ENCODE results near the gene SLC17A4. TPM values are rescaled to one million over a fixed set of nuclear protein-coding genes. Genes with fewer than 3 reads are reported as not detected.
A peak's percentile ranks its signal among the peaks of the same experiment; 100 is the strongest.

The SLC17A4 gene
- total and polyA plus RNA-seq, 2 experiments from 2014 or later: 6.3 to 9.6 TPM

DNA sequence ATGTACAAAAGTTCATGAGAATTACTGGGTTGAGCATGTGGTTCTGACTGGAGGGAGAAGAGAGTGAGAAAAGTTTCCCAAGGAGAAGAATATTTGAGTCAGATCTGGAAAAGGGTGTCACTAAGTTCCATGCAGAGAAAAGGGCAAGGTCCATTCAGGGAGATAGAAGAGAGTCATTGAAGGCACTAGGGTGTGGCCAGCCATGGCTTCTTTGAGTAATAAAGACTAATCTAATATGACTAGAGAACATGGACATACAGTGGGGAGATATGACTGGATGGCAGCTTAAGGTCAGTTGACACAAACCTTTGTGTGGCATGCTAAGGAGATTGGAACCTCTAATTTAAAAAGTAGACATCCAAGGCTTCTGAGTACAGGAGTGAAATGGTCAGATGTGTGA is 10.7 kb upstream of the SLC17A4 start:
- no peaks in the 10 kb centered on the region for H3K79me2 ChIP-seq
- TF ChIP-seq EZH2 (IDR thresholded peaks at IDR 0.05; ENCODE audit: borderline replicate concordance): no peak
- TF ChIP-seq, protein P1, sequence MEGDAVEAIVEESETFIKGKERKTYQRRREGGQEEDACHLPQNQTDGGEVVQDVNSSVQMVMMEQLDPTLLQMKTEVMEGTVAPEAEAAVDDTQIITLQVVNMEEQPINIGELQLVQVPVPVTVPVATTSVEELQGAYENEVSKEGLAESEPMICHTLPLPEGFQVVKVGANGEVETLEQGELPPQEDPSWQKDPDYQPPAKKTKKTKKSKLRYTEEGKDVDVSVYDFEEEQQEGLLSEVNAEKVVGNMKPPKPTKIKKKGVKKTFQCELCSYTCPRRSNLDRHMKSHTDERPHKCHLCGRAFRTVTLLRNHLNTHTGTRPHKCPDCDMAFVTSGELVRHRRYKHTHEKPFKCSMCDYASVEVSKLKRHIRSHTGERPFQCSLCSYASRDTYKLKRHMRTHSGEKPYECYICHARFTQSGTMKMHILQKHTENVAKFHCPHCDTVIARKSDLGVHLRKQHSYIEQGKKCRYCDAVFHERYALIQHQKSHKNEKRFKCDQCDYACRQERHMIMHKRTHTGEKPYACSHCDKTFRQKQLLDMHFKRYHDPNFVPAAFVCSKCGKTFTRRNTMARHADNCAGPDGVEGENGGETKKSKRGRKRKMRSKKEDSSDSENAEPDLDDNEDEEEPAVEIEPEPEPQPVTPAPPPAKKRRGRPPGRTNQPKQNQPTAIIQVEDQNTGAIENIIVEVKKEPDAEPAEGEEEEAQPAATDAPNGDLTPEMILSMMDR (IDR thresholded peaks at IDR 0.05; ENCODE audit: poor library complexity): no peak
- TF ChIP-seq EZH2phosphoT487 (IDR thresholded peaks at IDR 0.05; ENCODE audit: low read depth, severe bottlenecking, unreplicated experiment): no peak

DNA sequence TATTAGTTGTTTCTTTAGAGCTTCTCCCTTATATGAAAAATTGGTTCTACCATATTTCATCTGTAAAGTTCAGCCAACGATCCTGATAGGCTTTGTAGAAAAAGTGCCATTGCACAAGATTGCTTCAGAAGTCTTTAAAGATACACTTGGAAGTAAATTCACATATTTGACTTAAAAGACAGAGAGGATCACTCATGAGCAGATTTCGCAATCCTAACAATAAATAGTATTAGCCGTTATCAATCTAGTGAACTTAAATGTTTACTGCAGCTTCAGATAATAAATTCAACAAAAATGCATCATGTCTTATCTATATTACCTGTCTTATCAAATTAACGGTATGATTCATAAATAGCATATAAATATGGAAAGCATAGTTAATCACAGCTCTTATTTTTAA is 8.7 kb upstream of the SLC17A4 start:
- Histone ChIP-seq H3K27ac (peak overlapping the region; percentile 47), H3K4me3 (no peak overlapping the region), H3K4me1 (ENCODE audit: insufficient read depth) (peaks cover 20% of the 10 kb centered on the region), H3K9me3 (ENCODE audit: low read depth) (no peaks in the 10 kb centered on the region), H3K4me2 (no peak overlapping the region), H3K36me3 (replicated peaks; ENCODE audit: insufficient read depth, low read depth) (no peaks in the 10 kb centered on the region), H2AFZ (no peak overlapping the region), H3K9me2 (replicated peaks; ENCODE audit: insufficient read depth) (no peaks in the 10 kb centered on the region), H4K20me1 (ENCODE audit: insufficient read depth, poor library complexity, severe bottlenecking) (no peaks in the 10 kb centered on the region), H3K79me2 (no peaks in the 10 kb centered on the region), H3K27me3 (no peaks in the 10 kb centered on the region)
- DNase-seq (ENCODE audit: low spot score): no peak
- TF ChIP-seq, protein P1 (IDR thresholded peaks at IDR 0.05; ENCODE audit: poor library complexity): no peak
- no peak for TF ChIP-seq EZH2phosphoT487 (IDR thresholded peaks at IDR 0.05; ENCODE audit: low read depth, severe bottlenecking, unreplicated experiment)
- no peak for TF ChIP-seq EZH2 (IDR thresholded peaks at IDR 0.05; ENCODE audit: borderline replicate concordance)
- WGBS (ENCODE audit: low lambda C conversion rate, missing lambda C conversion rate): 58% methylated on average over 4 of the region's 4 CpGs

More for the DNA sequence above, 10.7 kb upstream of the SLC17A4 start:
- DNase-seq (ENCODE audit: low spot score): peak; percentile 59
- no peak overlapping the region for H3K4me3 ChIP-seq
- H3K4me1 ChIP-seq (ENCODE audit: insufficient read depth): peaks cover 20% of the 10 kb centered on the region
- H3K27ac ChIP-seq: peak overlapping the region; percentile 83
- H3K9me3 ChIP-seq (ENCODE audit: low read depth): no peaks in the 10 kb centered on the region
- no peaks in the 10 kb centered on the region for H3K27me3 ChIP-seq
- H3K36me3 ChIP-seq (replicated peaks; ENCODE audit: insufficient read depth, low read depth): no peaks in the 10 kb centered on the region
- no peaks in the 10 kb centered on the region for H3K9me2 ChIP-seq (replicated peaks; ENCODE audit: insufficient read depth)
- no peak overlapping the region for H2AFZ ChIP-seq
- no peaks in the 10 kb centered on the region for H4K20me1 ChIP-seq (ENCODE audit: insufficient read depth, poor library complexity, severe bottlenecking)
- H3K4me2 ChIP-seq: no peak overlapping the region

DNA sequence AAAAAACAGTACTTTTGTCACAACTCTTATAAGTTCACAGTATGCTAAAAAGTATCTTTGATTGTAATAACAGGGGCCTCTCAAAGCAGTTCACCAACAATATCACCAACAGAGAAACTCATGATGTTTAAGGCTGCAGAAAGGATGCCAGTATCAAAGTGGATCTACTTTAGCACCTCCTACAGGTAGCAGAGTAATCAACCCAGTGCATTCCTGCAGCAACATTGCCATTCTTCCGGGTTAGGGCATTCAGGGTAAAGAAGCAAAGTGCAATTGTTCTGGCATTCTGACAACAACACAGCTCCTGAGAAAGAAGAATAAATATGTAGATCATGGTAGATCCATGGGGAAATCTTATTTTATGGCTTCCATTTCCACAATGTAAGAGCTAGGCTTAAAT is 7.6 kb upstream of the SLC17A4 start:
- Histone ChIP-seq H3K79me2 (no peaks in the 10 kb centered on the region), H2AFZ (no peak overlapping the region), H3K9me3 (ENCODE audit: low read depth) (no peaks in the 10 kb centered on the region), H3K27ac (no peak overlapping the region), H3K27me3 (no peaks in the 10 kb centered on the region), H3K4me1 (ENCODE audit: insufficient read depth) (peaks cover 20% of the 10 kb centered on the region), H3K36me3 (replicated peaks; ENCODE audit: insufficient read depth, low read depth) (no peaks in the 10 kb centered on the region), H3K4me3 (no peak overlapping the region), H3K4me2 (no peak overlapping the region), H3K9me2 (replicated peaks; ENCODE audit: insufficient read depth) (no peaks in the 10 kb centered on the region), H4K20me1 (ENCODE audit: insufficient read depth, poor library complexity, severe bottlenecking) (no peaks in the 10 kb centered on the region)
- TF ChIP-seq EZH2phosphoT487 (IDR thresholded peaks at IDR 0.05; ENCODE audit: low read depth, severe bottlenecking, unreplicated experiment) (no peak), EZH2 (IDR thresholded peaks at IDR 0.05; ENCODE audit: borderline replicate concordance) (no peak)
- TF ChIP-seq, protein P1 (IDR thresholded peaks at IDR 0.05; ENCODE audit: poor library complexity): no peak
- WGBS (ENCODE audit: low lambda C conversion rate, missing lambda C conversion rate): 88% methylated on average over 1 of the region's 1 CpG
- no peak for DNase-seq (ENCODE audit: low spot score)

GRCh38 chr6:25747477-25747876 is 7.1 kb upstream of the SLC17A4 start:
- H3K79me2 ChIP-seq: no peaks in the 10 kb centered on the region

More at GRCh38 chr6:25747477-25747876, 7.1 kb upstream of the SLC17A4 start:
- peaks cover 20% of the 10 kb centered on the region for H3K4me1 ChIP-seq (ENCODE audit: insufficient read depth)
- H3K4me3 ChIP-seq: no peak overlapping the region
- no peak overlapping the region for H2AFZ ChIP-seq
- H3K9me3 ChIP-seq (ENCODE audit: low read depth): no peaks in the 10 kb centered on the region
- no peak for DNase-seq (ENCODE audit: low spot score)
- no peak overlapping the region for H3K4me2 ChIP-seq
- H4K20me1 ChIP-seq (ENCODE audit: insufficient read depth, poor library complexity, severe bottlenecking): no peaks in the 10 kb centered on the region
- TF ChIP-seq EZH2 (IDR thresholded peaks at IDR 0.05; ENCODE audit: borderline replicate concordance) (no peak), EZH2phosphoT487 (IDR thresholded peaks at IDR 0.05; ENCODE audit: low read depth, severe bottlenecking, unreplicated experiment) (no peak)
- TF ChIP-seq, protein P1 (IDR thresholded peaks at IDR 0.05; ENCODE audit: poor library complexity): no peak
- H3K27ac ChIP-seq: peak overlapping the region; percentile 87
- H3K9me2 ChIP-seq (replicated peaks; ENCODE audit: insufficient read depth): no peaks in the 10 kb centered on the region
- no peaks in the 10 kb centered on the region for H3K36me3 ChIP-seq (replicated peaks; ENCODE audit: insufficient read depth, low read depth)
- no peaks in the 10 kb centered on the region for H3K27me3 ChIP-seq
- WGBS (ENCODE audit: low lambda C conversion rate, missing lambda C conversion rate): 89% methylated on average over 2 of the region's 2 CpGs

All from hepatocyte (in vitro differentiated cells).